Measurements from ENCODE around the gene TRERF1.

TRERF1 gene

DNA sequence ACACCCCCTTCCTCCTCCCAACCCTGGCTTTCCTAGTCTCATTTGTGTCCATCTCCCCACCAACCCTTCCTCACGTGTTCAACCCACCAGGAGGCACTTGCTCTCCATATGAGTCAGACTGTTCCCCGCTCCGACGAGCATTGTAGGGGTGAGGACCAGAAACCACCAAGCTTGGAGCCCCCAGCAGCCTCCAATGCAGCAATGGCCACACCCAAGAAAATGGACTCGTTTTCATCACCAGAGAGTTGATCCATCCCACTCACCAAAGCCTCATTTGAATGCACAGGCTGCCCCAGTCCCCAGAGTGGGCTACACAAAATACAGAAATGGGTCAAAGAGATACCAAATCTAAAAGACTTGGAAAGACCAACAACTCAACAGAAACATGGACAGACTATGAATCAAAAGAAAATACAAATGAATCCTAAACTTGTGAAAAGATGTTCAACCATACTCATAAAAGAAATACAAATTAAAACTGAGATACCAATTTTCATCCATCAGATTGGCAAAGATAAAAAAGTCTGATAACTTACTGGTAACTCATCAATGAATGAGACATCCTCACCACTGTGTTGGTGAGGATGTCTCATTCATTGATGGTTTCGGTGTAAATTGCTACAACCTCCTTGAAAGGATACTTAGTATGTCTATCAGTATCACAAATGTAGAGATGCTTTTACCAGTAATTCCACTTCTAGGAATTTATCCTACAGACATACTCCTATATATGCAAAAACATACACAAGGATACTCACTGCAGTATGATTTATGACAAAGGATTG is 68.1 kb downstream of the TRERF1 start:
- TF ChIP-seq CSDC2 (CRISPR knock-in tag; IDR thresholded peaks at IDR 0.05), result no peak
- no peak for TF ChIP-seq PPARA (CRISPR knock-in tag; IDR thresholded peaks at IDR 0.05; ENCODE audit: borderline replicate concordance)
- TF ChIP-seq, protein P1, sequence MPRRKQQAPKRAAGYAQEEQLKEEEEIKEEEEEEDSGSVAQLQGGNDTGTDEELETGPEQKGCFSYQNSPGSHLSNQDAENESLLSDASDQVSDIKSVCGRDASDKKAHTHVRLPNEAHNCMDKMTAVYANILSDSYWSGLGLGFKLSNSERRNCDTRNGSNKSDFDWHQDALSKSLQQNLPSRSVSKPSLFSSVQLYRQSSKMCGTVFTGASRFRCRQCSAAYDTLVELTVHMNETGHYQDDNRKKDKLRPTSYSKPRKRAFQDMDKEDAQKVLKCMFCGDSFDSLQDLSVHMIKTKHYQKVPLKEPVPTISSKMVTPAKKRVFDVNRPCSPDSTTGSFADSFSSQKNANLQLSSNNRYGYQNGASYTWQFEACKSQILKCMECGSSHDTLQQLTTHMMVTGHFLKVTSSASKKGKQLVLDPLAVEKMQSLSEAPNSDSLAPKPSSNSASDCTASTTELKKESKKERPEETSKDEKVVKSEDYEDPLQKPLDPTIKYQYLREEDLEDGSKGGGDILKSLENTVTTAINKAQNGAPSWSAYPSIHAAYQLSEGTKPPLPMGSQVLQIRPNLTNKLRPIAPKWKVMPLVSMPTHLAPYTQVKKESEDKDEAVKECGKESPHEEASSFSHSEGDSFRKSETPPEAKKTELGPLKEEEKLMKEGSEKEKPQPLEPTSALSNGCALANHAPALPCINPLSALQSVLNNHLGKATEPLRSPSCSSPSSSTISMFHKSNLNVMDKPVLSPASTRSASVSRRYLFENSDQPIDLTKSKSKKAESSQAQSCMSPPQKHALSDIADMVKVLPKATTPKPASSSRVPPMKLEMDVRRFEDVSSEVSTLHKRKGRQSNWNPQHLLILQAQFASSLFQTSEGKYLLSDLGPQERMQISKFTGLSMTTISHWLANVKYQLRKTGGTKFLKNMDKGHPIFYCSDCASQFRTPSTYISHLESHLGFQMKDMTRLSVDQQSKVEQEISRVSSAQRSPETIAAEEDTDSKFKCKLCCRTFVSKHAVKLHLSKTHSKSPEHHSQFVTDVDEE (CRISPR knock-in tag; IDR thresholded peaks at IDR 0.05), result no peak
- no peak for TF ChIP-seq ISL1 (CRISPR knock-in tag; IDR thresholded peaks at IDR 0.05)
- no peak for TF ChIP-seq OSR1 (CRISPR knock-in tag; IDR thresholded peaks at IDR 0.05)
- TF ChIP-seq, protein P2, sequence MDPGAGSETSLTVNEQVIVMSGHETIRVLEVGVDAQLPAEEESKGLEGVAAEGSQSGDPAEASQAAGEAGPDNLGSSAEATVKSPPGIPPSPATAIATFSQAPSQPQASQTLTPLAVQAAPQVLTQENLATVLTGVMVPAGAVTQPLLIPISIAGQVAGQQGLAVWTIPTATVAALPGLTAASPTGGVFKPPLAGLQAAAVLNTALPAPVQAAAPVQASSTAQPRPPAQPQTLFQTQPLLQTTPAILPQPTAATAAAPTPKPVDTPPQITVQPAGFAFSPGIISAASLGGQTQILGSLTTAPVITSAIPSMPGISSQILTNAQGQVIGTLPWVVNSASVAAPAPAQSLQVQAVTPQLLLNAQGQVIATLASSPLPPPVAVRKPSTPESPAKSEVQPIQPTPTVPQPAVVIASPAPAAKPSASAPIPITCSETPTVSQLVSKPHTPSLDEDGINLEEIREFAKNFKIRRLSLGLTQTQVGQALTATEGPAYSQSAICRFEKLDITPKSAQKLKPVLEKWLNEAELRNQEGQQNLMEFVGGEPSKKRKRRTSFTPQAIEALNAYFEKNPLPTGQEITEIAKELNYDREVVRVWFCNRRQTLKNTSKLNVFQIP (CRISPR knock-in tag; IDR thresholded peaks at IDR 0.05; ENCODE audit: borderline replicate concordance, low read depth), result no peak
- no peak for TF ChIP-seq ZFP30 (CRISPR knock-in tag; IDR thresholded peaks at IDR 0.05)
- TF ChIP-seq, protein P3, sequence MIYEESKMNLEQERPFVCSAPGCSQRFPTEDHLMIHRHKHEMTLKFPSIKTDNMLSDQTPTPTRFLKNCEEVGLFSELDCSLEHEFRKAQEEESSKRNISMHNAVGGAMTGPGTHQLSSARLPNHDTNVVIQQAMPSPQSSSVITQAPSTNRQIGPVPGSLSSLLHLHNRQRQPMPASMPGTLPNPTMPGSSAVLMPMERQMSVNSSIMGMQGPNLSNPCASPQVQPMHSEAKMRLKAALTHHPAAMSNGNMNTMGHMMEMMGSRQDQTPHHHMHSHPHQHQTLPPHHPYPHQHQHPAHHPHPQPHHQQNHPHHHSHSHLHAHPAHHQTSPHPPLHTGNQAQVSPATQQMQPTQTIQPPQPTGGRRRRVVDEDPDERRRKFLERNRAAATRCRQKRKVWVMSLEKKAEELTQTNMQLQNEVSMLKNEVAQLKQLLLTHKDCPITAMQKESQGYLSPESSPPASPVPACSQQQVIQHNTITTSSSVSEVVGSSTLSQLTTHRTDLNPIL (CRISPR knock-in tag; IDR thresholded peaks at IDR 0.05; ENCODE audit: low read depth), result no peak
- TF ChIP-seq ARNTL (CRISPR knock-in tag; IDR thresholded peaks at IDR 0.05; ENCODE audit: borderline replicate concordance, low read depth), result no peak
- no peak for TF ChIP-seq ZNF565 (CRISPR knock-in tag; conservative IDR thresholded peaks at IDR 0.05; ENCODE audit: low read depth)
- TF ChIP-seq GLIS3 (CRISPR knock-in tag; IDR thresholded peaks at IDR 0.05), result no peak
- TF ChIP-seq TCF4 (CRISPR knock-in tag; IDR thresholded peaks at IDR 0.05; ENCODE audit: borderline replicate concordance), result no peak
- ATAC-seq, result no peak

DNA sequence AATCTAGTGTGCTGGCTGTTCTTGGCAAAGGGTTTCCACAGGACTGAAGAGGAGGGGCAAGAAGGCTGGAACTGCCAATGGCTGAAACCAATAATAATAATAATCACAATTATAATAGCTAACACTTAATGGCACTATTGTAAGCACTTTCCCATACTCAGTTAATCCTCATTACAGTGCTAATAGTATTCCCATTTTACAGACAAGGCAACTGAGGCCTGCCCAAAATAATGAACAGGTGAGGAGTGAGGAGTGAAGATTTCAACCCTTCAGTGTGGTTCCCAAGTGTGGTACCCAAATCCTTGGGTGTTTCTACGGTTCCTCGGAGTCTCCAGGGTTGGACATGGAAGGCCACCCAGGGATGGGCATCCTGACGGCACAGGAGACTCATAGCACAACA is 69.9 kb downstream of the TRERF1 start:
- TF ChIP-seq, protein P1 (CRISPR knock-in tag; IDR thresholded peaks at IDR 0.05), result no peak
- TF ChIP-seq, protein P3 (CRISPR knock-in tag; IDR thresholded peaks at IDR 0.05; ENCODE audit: low read depth), result no peak
- no peak for ATAC-seq

DNA sequence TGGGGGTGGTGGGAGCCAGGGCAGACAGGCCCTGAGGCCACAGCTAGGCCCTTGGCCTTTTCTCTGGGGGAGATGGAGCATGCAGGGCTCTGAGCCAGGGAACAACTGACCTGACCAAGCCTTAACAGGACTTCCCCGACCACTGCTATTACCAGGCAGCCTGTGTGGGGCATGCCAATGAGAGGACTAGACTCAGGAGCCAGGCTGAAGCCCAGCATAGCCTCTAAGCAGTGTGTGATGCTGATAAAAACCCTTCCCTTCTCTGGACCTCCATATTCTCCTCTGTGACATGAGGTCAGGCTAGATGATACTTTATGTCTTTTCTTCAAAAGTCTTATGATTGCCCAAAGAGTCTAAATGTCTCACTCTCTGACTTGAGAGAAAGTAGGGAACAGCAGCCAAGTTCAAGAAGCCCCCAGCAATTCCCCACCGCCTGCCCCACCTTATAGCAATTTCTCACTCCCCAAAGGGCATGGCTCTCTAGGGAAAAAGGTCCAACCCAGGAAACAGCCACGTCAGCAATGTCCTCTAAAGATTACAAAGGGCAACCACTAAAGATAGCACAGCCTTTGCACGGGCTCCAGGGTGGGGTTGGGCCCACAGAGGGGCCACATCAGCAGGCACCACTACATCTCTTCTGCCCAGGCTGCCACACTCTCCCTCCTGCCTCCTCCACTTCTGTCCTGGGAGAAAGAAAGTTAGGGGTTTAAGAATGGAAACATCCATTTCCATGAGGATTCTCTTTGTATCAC is 71.3 kb downstream of the TRERF1 start:
- no peak for ATAC-seq
- no peak for TF ChIP-seq ISL1 (CRISPR knock-in tag; IDR thresholded peaks at IDR 0.05)
- TF ChIP-seq BACH2 (CRISPR knock-in tag; IDR thresholded peaks at IDR 0.05; ENCODE audit: borderline replicate concordance), result no peak
- TF ChIP-seq TCF4 (CRISPR knock-in tag; IDR thresholded peaks at IDR 0.05; ENCODE audit: borderline replicate concordance), result no peak
- TF ChIP-seq, protein P4, sequence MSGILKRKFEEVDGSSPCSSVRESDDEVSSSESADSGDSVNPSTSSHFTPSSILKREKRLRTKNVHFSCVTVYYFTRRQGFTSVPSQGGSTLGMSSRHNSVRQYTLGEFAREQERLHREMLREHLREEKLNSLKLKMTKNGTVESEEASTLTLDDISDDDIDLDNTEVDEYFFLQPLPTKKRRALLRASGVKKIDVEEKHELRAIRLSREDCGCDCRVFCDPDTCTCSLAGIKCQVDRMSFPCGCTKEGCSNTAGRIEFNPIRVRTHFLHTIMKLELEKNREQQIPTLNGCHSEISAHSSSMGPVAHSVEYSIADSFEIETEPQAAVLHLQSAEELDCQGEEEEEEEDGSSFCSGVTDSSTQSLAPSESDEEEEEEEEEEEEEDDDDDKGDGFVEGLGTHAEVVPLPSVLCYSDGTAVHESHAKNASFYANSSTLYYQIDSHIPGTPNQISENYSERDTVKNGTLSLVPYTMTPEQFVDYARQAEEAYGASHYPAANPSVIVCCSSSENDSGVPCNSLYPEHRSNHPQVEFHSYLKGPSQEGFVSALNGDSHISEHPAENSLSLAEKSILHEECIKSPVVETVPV (CRISPR knock-in tag; IDR thresholded peaks at IDR 0.05), result no peak
- TF ChIP-seq ESRRG (CRISPR knock-in tag; IDR thresholded peaks at IDR 0.05), result no peak
- TF ChIP-seq, protein P2 (CRISPR knock-in tag; IDR thresholded peaks at IDR 0.05; ENCODE audit: borderline replicate concordance, low read depth), result no peak
- TF ChIP-seq ZFP30 (CRISPR knock-in tag; IDR thresholded peaks at IDR 0.05), result no peak
- TF ChIP-seq ARNTL (CRISPR knock-in tag; IDR thresholded peaks at IDR 0.05; ENCODE audit: borderline replicate concordance, low read depth), result no peak
- TF ChIP-seq, protein P1 (CRISPR knock-in tag; IDR thresholded peaks at IDR 0.05), result no peak
- no peak for TF ChIP-seq GLIS3 (CRISPR knock-in tag; IDR thresholded peaks at IDR 0.05)
- no peak for TF ChIP-seq ZFP3 (CRISPR knock-in tag; IDR thresholded peaks at IDR 0.05)
- TF ChIP-seq TOX (CRISPR knock-in tag; IDR thresholded peaks at IDR 0.05; ENCODE audit: borderline replicate concordance), result no peak
